PC-9 (cell line): ENCODE data around the gene LRRK1. TPM values are rescaled to one million over a fixed set of nuclear protein-coding genes. Genes with fewer than 3 reads are reported as not detected.

Experiments
- BruUV-seq: library from RNA; stranded (reverse); fragments of 400-500 nt; replicated peaks from 2 replicates; lab custom pipeline; 2021; lab: Mats Ljungman, UMichigan
- CTCF ChIA-PET: fragments of 300-600 bp; sonication (Branson Sonifier 250); formaldehyde crosslinking; loops from one replicate; lab custom pipeline; 2022; ENCODE audit warnings: antibody characterized with exemption; lab: Charles Lee
- POLR2A ChIA-PET: fragments of 300-600 bp; sonication (Branson Sonifier 250); formaldehyde crosslinking; loops from one replicate; lab custom pipeline; 2022; ENCODE audit warnings: antibody characterized with exemption; ENCODE audit not compliant: unreplicated experiment; lab: Charles Lee
- DNase-seq, 2 experiments: peaks; one replicate each; pipeline versions ENCODE4 v3.0.0 to v3.0.0-alpha.2; 2015 to 2022; ENCODE audit warnings: mixed read lengths in 1 of 2
- H2AFZ ChIP-seq: fragments of 200-600 bp; sonication (generic); 2 replicates; pipeline ENCODE4 v1.8.1; 2017; ENCODE audit warnings: antibody characterized with exemption
- H3F3A ChIP-seq: fragments of 200-600 bp; sonication (generic); 2 replicates; pipeline ENCODE4 v1.8.1; 2017; ENCODE audit warnings: antibody characterized with exemption, mild to moderate bottlenecking, low read depth; ENCODE audit not compliant: insufficient read depth
- H3K27ac ChIP-seq: fragments of 200-600 bp; sonication (generic); 2 replicates; pipeline ENCODE4 v1.6.1; 2016; ENCODE audit warnings: mixed run types
- H3K27me3 ChIP-seq: fragments of 200-600 bp; sonication (generic); 2 replicates; pipeline ENCODE4 v1.6.1; 2016; ENCODE audit warnings: low read depth, mixed run types; ENCODE audit not compliant: insufficient read depth
- H3K36me3 ChIP-seq: fragments of 200-600 bp; sonication (generic); 2 replicates; pipeline ENCODE4 v1.6.1; 2016; ENCODE audit warnings: low read depth, mixed run types
- H3K4me1 ChIP-seq: fragments of 200-600 bp; sonication (generic); replicated peaks from 2 replicates; pipeline ENCODE4 v1.6.1; 2016; ENCODE audit warnings: mixed run types; ENCODE audit not compliant: insufficient read depth
- H3K4me2 ChIP-seq: fragments of 200-600 bp; sonication (generic); 2 replicates; pipeline ENCODE4 v1.6.1; 2017; ENCODE audit warnings: mixed run types
- H3K4me3 ChIP-seq: fragments of 200-600 bp; sonication (generic); 2 replicates; pipeline ENCODE4 v1.6.1; 2016; ENCODE audit warnings: mixed run types
- H3K79me2 ChIP-seq: fragments of 200-600 bp; sonication (generic); 2 replicates; pipeline ENCODE4 v1.6.1; 2017; ENCODE audit warnings: low read depth, mixed run types
- H3K9me2 ChIP-seq: fragments of 200-600 bp; sonication (generic); 2 replicates; pipeline ENCODE4 v1.8.1; 2017; ENCODE audit warnings: mild to moderate bottlenecking; ENCODE audit not compliant: insufficient read depth
- H3K9me3 ChIP-seq: fragments of 200-600 bp; sonication (generic); 2 replicates; pipeline ENCODE4 v1.8.1; 2016; ENCODE audit warnings: low read depth; ENCODE audit not compliant: insufficient read depth
- H4K20me1 ChIP-seq: fragments of 200-600 bp; sonication (generic); 2 replicates; pipeline ENCODE4 v1.8.1; 2017; ENCODE audit not compliant: insufficient read depth
- CTCF ChIP-seq: fragments of 200-600 bp; sonication (generic); conservative IDR thresholded peaks from 2 replicates; pipeline ENCODE4 v1.6.1; 2017; ENCODE audit warnings: mixed run types, antibody characterized with exemption, mild to moderate bottlenecking, moderate library complexity
- EZH2 ChIP-seq: fragments of 200-600 bp; sonication (generic); IDR thresholded peaks from 2 replicates; pipeline ENCODE4 v1.8.0; 2017; ENCODE audit warnings: antibody characterized with exemption, low read depth
- intact Hi-C: fragments of 100-400 bp; cut with micrococcal nuclease; formaldehyde crosslinking; loops from one replicate; pipeline ENCODE4 v1.10.0; 2022; ENCODE audit not compliant: unreplicated experiment
- total RNA-seq: library from RNA; stranded (reverse); gene quantifications from 2 replicates; pipeline ENCODE4 v1.2.3, GENCODE V29; 2021

Gene LRRK1
- total RNA-seq, 1 experiment from 2014 or later: 15.7 TPM

- CTCF ChIA-PET: interaction anchor here (0.6 kb wide), 1 partner anchor 70 kb away, joined by 3 read pairs; no protein-coding TSS in a partner anchor
- no TSS peak for BruUV-seq
Measured at GRCh38 chr15:101107625-101108460, 188.7 kb downstream of the LRRK1 start.

GRCh38 chr15:101108461-101108775 is 189.3 kb downstream of the LRRK1 start:
- H3K9me3 ChIP-seq: no peaks in the 10 kb centered on the region
- ChIA-PET POLR2A (no interaction called here), CTCF (interaction anchor here (0.6 kb wide), 1 partner anchor 71 kb away, joined by 3 read pairs; no protein-coding TSS in a partner anchor)
- DNase-seq: no peak
- H3K27me3 ChIP-seq: no peaks in the 10 kb centered on the region
- no peaks in the 10 kb centered on the region for H4K20me1 ChIP-seq
- no TSS peak for BruUV-seq
- H3K36me3 ChIP-seq: no peaks in the 10 kb centered on the region
- H3F3A ChIP-seq: no peaks in the 10 kb centered on the region
- no peak overlapping the region for H3K4me3 ChIP-seq
- no peaks in the 10 kb centered on the region for H3K79me2 ChIP-seq
- H3K4me1 ChIP-seq: no peaks in the 10 kb centered on the region
- no peak for TF ChIP-seq CTCF
- TF ChIP-seq EZH2: no peak
- H3K27ac ChIP-seq: no peak overlapping the region
- no peak overlapping the region for H3K4me2 ChIP-seq
- H3K9me2 ChIP-seq: no peaks in the 10 kb centered on the region
- no peak overlapping the region for H2AFZ ChIP-seq
- intact Hi-C loops: no loop called here

More at GRCh38 chr15:101107625-101108460, 188.7 kb downstream of the LRRK1 start:
- POLR2A ChIA-PET: no interaction called here
- Histone ChIP-seq H3K27me3 (no peaks in the 10 kb centered on the region), H3K4me1 (no peaks in the 10 kb centered on the region), H4K20me1 (no peaks in the 10 kb centered on the region), H3K27ac (no peak overlapping the region), H2AFZ (no peak overlapping the region), H3K36me3 (no peaks in the 10 kb centered on the region), H3K9me3 (no peaks in the 10 kb centered on the region), H3K9me2 (no peaks in the 10 kb centered on the region), H3K79me2 (no peaks in the 10 kb centered on the region), H3K4me3 (no peak overlapping the region), H3K4me2 (no peak overlapping the region), H3F3A (no peaks in the 10 kb centered on the region)
- TF ChIP-seq CTCF (no peak), EZH2 (no peak)
- intact Hi-C loops: no loop called here
- DNase-seq: no peak

GRCh38 chr15:101108791-101109190 is 189.6 kb downstream of the LRRK1 start:
- no peaks in the 10 kb centered on the region for H3F3A ChIP-seq
- TF ChIP-seq CTCF (no peak), EZH2 (no peak)
- H4K20me1 ChIP-seq: no peaks in the 10 kb centered on the region
- ChIA-PET CTCF (interaction anchor here (0.6 kb wide), 1 partner anchor 71 kb away, joined by 3 read pairs; no protein-coding TSS in a partner anchor), POLR2A (no interaction called here)
- H3K4me3 ChIP-seq: no peak overlapping the region
- no TSS peak for BruUV-seq
- H3K36me3 ChIP-seq: no peaks in the 10 kb centered on the region
- no peaks in the 10 kb centered on the region for H3K4me1 ChIP-seq
- no peaks in the 10 kb centered on the region for H3K9me3 ChIP-seq
- no peaks in the 10 kb centered on the region for H3K79me2 ChIP-seq
- H3K4me2 ChIP-seq: no peak overlapping the region
- no peak for DNase-seq
- no peaks in the 10 kb centered on the region for H3K9me2 ChIP-seq
- H3K27me3 ChIP-seq: no peaks in the 10 kb centered on the region
- no peak overlapping the region for H3K27ac ChIP-seq
- intact Hi-C loops: no loop called here
- H2AFZ ChIP-seq: no peak overlapping the region
